Mesenteric fat pad (tissue), 1 donor: ENCODE measurements around the gene RASA3. TPM values are rescaled to one million over a fixed set of nuclear protein-coding genes. Genes with fewer than 3 reads are reported as not detected.

Experiments
- DNase-seq: peaks from one replicate; pipeline ENCODE4 v3.0.0-alpha.2; 2020; ENCODE audit warnings: low spot score
- total RNA-seq: library from RNA; stranded (reverse); fragmentation: NEBNext Ultra II Directional; extraction: Animal tissue kit (Norgen Biotek cat#: 25700); gene quantifications from one replicate; pipeline ENCODE4 v1.2.1, GENCODE V29; 2021
- donor health status: DM: yes; HTN: yes; CAD: no.

Gene RASA3
- total RNA-seq, 1 donor from 2014 or later: 102 TPM

DNA sequence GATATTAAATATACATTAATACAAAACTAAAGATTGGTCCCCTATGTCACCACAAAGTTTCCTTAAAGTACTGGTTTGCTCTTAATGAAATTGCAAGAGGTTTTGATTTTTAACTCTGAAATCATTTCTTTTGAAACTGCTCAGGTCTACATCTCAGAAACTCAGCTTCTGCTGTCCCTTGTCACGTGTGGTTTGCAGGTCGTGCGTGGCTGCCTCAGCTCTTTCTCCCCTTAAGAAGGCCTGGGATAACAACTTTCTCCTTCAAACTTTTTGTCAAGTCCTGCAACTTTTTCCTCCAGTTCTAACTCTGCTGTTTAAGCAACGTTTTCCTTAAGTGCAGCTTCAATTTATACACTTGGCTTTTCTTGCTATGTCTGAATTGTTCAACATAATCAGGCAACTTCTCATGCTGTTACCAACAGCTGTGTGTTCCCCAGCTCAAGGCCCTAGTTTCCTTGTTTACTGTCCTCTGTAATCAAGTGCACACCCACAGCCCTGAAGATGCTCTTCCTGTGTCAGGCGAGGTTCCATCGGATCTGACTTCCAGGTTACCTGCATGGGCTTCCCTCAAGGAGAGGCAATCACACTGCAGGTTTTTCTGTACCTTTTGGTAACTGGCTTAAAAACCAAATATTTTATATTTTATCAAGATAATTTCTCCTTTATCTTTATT, 172.0 kb downstream of the RASA3 start:
- DNase-seq: no peak

DNA sequence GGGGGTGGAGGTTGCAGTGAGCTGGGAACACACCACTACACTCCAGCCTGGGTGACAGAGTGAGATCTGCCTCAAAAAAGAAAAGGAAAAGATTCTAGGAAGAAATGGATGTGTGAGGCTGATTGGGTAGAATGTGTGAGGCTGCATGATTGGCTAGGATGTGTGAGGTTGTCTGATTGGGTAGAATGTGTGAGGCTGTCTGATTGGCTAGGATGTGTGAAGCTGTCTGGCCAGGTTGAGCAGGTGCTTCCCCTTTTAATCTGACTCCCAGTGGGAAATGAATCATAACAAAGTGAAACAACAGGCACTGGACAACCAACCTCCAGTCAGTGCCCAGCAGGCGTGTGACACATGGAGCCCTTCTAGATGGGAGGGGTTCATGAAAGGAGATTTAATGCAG, 173.2 kb downstream of the RASA3 start:
- DNase-seq: no peak

DNA sequence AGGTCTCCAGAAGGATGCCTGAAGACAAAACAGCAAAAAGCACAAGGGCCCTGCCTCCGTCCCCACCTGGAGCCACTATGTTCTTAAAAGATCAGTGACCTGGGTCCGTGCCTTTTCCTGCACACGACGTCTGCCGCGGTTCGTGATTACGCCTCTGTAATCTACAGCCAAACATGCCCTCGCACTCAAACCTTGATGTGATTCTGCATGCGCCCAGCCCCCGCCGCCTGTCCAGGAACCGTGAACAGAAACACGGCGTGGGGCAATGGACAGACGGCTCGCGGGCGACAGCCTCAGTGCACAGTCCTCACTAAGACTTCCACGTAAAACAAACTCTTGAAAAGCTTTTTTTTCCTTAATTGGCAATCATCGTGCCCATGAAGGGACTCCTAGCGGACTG, 174.1 kb downstream of the RASA3 start:
- DNase-seq: no peak

DNA sequence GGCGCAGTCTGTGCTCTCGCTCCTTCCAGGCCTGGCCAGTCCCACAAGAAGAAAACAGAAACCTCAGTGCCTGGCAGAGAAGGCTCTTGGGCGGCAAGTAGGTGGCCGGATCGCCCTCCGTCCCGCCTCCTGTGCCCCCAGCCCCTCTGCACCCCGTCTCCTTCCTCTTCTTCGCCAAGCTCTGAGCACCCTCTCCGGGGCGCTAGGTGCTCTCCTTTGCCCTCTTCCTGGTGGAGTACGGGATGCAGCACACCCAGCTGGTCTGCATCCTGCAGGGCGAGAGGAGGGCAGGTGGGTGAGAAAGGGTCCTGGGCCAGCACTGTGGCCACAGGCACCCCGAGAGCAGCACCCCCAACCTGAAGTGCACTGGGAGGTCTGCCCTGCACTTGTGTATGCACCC, 175.9 kb downstream of the RASA3 start:
- DNase-seq: no peak

DNA sequence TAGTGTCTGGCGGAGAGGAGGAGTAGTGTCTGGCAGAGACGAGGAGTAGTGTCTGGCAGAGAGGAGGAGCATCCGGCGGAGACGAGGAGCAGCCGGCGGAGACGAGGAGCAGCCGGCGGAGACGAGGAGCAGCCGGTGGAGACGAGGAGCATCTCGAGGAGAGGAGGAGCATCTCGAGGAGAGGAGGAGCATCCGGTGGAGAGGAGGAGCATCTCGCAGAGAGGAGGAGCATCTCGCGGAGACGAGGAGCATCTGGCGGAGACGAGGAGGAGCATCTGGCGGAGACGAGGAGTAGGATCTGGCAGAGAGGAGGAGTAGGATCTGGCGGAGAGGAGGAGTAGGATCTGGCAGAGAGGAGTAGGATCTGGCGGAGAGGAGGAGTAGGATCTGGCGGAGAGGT, 176.7 kb downstream of the RASA3 start:
- no peak for DNase-seq

DNA sequence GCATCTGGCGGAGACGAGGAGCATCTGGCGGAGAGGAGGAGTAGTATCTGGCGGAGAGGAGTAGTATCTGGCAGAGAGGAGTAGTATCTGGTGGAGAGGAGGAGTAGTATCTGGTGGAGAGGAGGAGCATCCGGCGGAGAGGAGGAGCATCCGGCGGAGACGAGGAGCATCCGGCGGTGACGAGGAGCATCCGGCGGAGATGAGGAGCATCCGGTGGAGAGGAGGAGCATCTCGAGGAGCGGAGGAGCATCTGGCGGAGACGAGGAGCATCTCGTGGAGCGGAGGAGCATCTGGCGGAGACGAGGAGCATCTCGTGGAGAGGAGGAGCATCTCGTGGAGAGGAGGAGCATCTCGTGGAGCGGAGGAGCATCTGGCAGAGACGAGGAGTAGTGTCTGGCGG, 177.2 kb downstream of the RASA3 start:
- no peak for DNase-seq

DNA sequence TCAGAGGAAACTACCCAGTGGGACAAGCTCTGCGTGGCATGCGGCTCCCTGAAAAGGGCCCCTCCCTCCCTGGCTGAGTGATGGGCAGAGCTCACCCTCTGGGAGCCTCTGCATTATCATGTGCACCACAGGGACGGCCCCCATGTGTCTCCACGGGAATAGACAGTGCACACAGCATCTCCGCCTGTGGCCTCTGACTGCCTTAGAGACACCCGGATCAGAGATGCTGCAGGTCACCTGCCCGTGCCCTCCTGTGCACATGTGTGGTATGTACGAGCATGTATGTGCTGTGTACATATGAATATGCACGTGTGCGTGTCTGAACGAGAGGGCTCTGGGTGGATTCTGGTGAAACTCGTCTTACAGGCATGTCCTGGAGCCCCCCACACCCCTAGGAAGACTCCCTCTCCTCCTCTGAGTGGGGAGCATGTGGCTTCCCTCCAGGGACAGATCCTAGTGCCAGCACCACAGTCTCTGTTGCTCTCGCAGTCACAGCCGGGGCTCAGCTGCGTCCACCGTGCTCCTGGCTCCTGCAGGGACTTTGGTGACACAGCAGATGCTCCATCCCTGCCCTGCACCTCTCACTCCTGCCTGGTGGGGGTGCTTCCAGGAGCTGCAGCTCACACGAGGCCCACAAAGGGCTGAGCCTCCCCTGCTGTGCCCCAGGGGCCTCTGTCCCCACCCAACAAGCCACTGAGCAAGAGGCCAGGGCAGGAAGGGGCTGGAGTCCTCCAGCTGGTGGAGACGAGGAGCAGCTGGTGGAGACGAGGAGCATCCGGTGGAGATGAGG, 178.2 kb downstream of the RASA3 start:
- DNase-seq: no peak

DNA sequence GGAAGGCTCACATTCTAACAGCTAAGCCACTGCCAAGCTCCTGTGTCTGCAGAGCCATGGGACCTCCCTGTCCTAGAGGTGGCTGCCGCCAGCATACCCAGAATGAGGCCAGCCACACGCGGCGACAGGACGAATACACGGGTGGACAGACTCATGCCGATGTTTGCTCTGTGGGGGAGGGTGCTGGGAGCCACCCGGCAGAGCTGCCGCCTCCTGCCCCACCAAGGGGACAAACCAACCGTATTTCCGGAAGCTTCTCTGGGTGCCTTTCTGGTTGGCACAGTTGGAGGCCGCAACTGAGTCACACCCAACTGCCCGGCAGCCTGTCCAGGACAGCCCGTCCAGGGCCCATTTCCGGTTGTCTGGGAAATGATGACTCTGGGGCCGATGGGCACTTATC, 178.9 kb downstream of the RASA3 start:
- DNase-seq: no peak

DNA sequence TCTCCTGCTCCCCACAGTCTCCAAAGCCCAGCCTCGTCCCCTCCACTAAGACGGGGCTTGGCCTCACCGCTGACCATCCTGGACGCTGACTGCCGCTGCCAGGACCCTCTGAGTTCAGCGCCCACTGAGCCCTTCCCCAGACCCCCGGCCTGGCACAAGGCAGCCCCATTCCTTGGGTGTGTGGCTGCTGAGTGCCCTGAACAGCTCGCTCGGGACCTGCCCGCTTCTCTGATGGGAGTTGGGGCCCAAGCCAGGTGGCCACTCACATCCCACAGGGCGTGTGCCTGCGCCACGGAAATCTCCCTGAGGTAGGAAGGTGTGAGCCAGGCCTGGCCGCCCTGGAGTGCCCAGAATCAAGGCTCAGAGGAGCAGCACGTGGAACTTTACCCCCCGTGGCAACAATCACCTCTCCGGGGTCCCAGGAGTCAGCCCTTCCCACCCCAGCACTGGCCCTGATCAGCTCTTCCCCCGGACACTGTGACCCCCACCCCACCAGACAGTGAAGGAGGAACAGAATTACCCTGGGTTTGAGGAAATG, 179.4 kb downstream of the RASA3 start:
- no peak for DNase-seq

DNA sequence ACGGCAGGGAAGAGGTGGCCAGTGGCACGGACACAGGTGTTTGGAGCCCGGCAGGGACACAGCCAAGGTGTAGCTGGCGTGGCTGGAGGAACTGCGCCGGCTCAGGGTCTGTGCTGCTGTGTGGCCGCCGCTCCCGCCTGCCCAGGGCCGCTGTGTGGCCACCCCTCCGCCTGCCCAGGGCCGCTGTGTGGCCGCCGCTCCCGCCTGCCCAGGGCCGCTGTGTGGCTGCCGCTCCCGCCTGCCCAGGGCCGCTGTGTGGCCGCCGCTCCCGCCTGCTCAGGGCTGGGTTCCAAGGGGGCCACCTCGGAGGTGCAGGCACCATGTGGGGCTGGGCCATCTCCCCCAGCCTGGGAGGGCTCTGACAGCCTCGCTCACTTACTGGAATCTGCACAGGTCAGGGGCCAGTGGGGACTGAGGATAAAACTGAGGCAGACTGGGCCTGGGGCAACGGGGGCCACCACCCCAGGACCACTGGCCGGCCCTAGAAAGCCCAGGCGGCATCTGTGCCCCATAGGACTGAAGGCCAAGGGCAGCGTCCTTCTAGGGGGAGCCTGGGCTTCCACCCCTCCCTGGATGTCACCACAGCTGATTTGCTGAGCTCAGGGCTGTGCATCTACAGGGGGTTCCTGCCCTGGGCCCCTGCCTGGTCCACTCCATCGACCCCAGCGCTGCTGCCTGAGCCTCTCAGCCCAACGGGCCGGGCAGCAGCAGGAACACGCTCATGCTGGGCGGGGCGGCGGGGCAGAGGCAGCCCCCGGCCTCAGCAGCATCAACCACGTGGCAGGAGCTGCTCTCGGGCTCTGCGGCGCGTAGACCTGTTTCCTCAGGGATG, 180.1 kb downstream of the RASA3 start:
- DNase-seq: no peak

DNA sequence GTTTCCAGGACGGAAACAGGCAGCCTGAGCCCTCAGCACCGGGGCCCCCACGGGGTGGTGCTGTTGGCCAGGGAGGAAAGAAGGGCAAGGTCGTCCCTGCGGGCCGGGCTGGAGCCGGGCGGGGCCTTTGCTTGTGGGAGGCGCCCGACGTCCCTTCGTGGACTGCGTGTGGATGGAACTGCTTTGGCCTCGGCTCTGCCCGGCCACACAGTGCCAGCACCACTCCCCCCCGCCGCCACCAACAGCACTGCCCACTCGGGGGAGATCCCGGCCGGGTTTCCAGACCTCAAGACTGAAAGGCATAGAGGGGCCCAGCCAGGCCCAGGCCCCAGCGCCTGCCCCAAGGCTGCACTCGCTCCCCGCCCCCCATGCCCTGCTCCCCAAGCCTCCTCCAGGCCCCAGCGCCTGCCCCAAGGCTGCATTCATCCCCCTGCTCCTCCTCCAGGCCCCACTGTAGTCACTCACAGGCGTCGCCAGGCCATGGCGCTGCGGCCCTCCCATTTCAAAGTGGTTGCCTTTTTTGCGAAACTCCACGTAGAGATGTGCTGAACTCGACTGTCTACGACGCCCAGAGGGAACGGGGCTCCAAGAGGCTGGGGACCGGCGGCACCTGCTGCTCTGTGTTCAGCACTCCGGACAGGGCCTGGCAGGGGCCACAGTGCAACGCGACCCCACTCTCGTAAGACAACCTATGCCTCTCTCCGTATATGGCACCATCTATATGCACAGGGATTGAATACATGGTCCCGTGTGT, 181.0 kb downstream of the RASA3 start:
- peak; percentile 95 for DNase-seq

DNA sequence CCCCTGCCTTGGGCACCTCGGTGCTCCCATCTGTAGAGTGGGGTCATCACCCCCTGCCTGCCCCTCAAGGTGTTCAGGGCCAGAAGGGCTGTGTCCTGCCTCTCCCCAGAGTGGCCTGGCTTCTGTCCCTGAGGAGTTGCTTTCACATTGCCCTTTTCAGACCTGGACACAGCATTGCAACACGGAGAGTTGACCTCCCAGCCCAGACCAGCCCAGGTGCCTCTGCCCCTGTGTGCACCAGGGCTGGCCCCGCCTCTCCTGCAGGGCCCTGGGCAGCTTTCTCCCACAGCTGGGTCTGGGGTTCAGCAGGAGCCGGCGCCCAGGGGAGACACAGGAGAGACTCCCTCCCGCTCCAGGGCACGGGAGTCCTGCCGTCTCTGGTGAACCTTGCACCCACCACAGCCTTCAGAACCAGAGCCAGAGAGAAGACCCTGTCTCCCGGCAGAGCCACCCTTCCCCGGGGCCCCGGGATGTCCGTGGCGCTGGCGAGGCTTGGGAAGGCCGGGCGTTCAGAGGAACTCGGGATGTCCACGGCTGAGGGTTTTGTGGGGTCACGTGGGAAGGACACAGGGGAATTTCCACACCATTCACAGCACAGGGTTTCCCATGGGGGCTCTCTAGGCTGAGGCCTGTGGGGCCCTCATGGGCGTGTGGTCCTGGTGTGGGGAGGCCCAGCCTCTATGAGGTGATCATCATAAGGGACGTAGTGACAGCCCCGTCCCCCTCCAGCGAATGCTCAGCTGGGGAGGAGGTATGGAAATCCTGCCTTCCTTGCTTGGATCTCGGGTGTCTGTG, 181.8 kb downstream of the RASA3 start:
- no peak for DNase-seq

DNA sequence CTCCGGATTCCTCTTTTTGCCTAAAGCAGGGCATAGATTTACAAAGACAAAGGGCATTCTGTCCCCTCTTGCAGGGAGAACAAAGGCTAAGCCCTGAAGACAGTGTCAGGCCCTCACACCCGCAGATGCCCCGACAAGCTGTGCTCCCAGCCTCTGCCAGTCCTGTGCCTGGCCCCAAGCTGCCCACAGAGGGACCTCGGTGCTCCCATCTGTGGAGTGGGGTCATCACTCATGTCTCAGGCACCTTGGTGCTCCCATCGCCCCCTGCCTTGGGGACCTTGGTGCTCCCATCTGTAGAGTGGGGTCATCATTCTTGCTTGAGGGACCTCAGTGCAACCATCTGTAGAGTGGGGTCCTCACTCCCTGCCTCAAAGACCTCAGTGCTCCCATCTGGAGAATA, 182.9 kb downstream of the RASA3 start:
- no peak for DNase-seq

DNA sequence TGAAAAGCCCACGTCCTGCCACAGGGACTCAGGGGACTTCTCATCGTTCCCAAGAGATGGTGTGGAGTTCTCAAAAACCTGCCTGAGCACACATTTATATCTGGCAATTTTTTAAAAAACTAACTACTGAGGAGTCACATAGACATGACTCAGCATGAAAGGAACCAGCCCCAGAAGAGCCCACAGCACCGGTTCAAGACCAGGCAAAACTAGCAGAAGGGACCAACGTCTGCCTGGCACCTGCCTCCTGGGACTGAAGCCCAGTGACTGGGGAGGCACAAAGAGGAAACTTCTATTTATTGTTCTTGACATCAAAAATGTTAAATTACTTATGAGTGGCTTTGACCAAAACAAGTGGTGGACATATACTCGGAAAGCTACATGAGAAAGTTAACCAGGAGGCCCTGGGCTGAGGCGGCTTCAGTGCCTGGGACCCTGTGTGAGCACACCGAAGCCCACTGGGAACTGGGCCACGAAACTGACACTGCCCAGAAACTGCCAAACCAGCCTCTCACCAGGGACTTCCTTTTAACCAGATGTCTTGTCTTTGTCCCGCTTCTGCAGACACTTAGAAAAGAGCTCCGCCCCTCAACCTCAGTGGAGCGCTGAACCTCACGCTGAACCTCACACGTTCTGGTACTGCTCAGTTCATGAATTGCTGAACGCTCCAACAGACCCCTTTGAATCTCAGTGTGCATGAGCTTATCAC, 184.2 kb downstream of the RASA3 start:
- DNase-seq: no peak

DNA sequence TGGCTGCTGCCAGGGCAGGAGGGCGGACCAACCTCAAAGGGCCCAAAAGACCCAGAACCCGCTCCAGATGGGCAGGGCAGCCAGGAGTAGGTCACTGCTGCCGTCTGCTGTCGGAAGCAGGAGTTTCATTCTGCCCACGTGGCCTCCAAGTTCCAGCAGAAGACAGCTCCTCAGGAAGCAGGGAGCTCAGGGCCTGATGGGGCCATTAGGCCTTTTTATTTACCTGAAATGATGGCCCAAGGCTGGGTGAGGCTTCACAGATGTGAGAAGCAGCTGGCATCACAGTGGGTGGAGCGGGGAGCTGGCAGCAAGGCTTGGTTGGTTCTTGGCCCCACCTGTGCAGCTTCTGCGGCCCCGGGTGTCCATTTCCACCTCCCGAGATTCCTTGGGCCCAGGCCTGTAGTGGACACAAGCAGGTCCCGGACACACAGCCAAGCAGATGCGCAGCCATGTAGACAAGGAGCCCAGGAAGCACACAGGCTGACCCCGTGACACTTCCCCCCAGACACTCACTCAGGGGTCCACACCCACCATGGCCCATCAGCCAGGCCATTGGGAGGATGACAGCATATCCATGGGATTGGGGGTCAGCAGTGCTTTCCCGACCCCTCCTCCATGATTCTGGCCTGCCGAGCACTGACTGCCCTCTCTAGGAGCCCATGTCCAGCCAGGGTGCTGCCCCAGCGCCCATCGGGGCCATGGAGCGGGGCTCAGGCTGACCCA, 185.0 kb downstream of the RASA3 start:
- DNase-seq: no peak

DNA sequence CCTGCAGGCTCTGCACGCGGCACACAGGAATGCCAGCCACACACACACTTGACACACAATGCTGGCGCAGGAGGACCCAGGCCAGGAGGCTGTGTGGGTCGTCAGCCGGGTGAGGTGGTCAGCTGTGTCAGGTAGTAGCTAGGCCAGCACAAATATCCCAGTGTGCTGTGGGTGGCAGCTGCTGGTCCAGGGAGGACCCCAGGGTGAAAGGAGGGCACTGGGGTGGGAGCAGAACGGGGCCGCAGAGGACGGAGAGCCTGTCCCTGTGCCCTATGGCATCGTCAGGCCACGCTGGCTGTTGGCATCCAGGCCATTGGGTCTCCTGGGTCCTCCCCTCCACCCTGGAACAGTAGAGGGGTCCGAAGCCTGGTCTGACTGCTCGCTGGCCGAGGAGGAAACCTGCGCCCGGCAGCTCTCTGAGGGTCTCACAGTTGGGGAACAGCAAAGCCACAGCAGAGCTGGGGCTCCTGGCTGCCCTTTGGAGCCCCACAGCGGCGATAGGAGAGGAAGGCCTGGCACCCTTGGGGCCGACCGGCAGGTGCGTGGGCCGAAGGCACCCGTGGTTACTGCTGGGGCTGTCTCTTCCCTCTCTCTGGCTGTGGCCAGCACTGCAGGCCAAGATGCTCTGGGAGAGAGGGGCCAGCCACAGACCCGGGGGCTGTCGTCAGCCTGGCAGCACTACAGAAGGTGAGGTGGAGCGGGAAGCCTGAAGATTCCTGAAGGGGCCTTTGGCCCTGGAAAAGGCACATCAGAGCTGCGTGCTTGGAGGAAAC, 185.8 kb downstream of the RASA3 start:
- DNase-seq: no peak

DNA sequence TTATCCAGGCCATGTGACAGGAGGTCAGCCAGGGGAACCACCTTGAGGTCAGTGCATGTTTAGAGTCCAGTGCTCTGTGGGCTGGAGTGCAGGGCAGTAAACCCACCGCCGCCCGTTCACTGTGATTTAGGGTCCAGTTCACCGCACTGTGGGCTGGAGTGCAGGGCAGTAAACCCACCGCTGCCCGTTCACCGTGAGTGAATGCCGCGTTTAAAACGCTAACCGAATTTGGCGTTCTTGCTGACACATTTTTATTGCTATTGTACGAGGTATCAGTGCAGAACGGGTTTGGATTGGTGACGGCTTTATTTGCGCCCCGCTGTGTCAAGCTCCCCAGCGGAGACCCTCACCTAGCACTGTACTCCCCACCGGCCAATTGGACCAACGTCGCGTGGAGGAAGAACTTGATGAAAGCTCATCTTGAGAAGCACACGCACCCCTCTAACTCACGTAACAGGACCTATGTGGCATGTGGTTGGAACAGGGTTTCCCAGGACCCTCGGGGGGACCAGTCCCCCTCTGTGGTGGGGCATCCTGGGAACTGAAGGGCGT, 186.5 kb downstream of the RASA3 start:
- no peak for DNase-seq
